SJSA1 (cell line): Measurements from ENCODE around the gene PLXNB2. TPM values are rescaled to one million over a fixed set of nuclear protein-coding genes. Genes with fewer than 3 reads are reported as not detected.
A peak's percentile ranks its signal among the peaks of the same experiment; 100 is the strongest.

Source experiments
- DNase-seq, 2 experiments: peaks; one replicate each; pipeline ENCODE4 v3.0.0-alpha.2; 2015 to 2020; ENCODE audit warnings: low spot score in 2 of 2, low read depth in 1 of 2
- H3K27ac ChIP-seq: fragments of 250-450 bp; sonication (Bioruptor Pico); 2 replicates; pipeline ENCODE4 v1.5.1; 2020; ENCODE audit warnings: mild to moderate bottlenecking, moderate library complexity
- H3K27me3 ChIP-seq: fragments of 250-450 bp; sonication (Bioruptor Pico); replicated peaks from 2 replicates; pipeline ENCODE4 v1.5.1; 2020; ENCODE audit warnings: mild to moderate bottlenecking, moderate library complexity
- H3K36me3 ChIP-seq: fragments of 250-450 bp; sonication (Bioruptor Pico); 2 replicates; pipeline ENCODE4 v1.5.1; 2020; ENCODE audit warnings: mild to moderate bottlenecking
- H3K4me1 ChIP-seq: fragments of 250-450 bp; sonication (Bioruptor Pico); replicated peaks from 2 replicates; pipeline ENCODE4 v1.6.1; 2021; ENCODE audit warnings: mild to moderate bottlenecking
- H3K4me3 ChIP-seq: fragments of 250-450 bp; sonication (Bioruptor Pico); 2 replicates; pipeline ENCODE4 v1.5.1; 2020; ENCODE audit warnings: mild to moderate bottlenecking
- H3K9me3 ChIP-seq: fragments of 250-450 bp; sonication (Bioruptor Pico); replicated peaks from 2 replicates; pipeline ENCODE4 v1.5.1; 2020; ENCODE audit warnings: mild to moderate bottlenecking
- total RNA-seq: library from RNA; depleted of rRNA; stranded (reverse); fragments of >200 nt; shearing (Covaris generic); gene quantifications from 2 replicates; pipeline ENCODE4 v1.2.3, GENCODE V29; 2014

The PLXNB2 gene
- total RNA-seq, 1 experiment from 2014 or later: 61.7 TPM

GRCh38 chr22:50292643-50293440 lies 14.6 kb downstream of the PLXNB2 start:
- Histone ChIP-seq H3K4me3 (peak overlapping the region; percentile 39), H3K9me3 (no peaks in the 10 kb centered on the region), H3K36me3 (peaks cover 63% of the 10 kb centered on the region), H3K27ac (peak overlapping the region; percentile 90), H3K27me3 (no peaks in the 10 kb centered on the region), H3K4me1 (peaks cover 33% of the 10 kb centered on the region)
- peak in 1 of 2 experiments; percentile 51 for DNase-seq

- peaks cover 85% of the 10 kb centered on the region for H3K36me3 ChIP-seq
- no peak overlapping the region for H3K4me3 ChIP-seq
- H3K4me1 ChIP-seq: peaks cover 33% of the 10 kb centered on the region
- H3K27ac ChIP-seq: no peak overlapping the region
- no peaks in the 10 kb centered on the region for H3K9me3 ChIP-seq
- no peak for DNase-seq
- H3K27me3 ChIP-seq: no peaks in the 10 kb centered on the region
Measured at GRCh38 chr22:50289942-50290630, 17.4 kb downstream of the PLXNB2 start.

GRCh38 chr22:50289151-50289941 lies 18.1 kb downstream of the PLXNB2 start:
- Histone ChIP-seq H3K9me3 (no peaks in the 10 kb centered on the region), H3K36me3 (peaks cover 86% of the 10 kb centered on the region), H3K27ac (no peak overlapping the region), H3K27me3 (no peaks in the 10 kb centered on the region), H3K4me3 (no peak overlapping the region), H3K4me1 (peaks cover 29% of the 10 kb centered on the region)
- DNase-seq: no peak

- Histone ChIP-seq H3K4me3 (no peak overlapping the region), H3K9me3 (no peaks in the 10 kb centered on the region), H3K4me1 (peaks cover 17% of the 10 kb centered on the region), H3K27ac (no peak overlapping the region), H3K27me3 (no peaks in the 10 kb centered on the region), H3K36me3 (peaks cover 87% of the 10 kb centered on the region)
- no peak for DNase-seq
Measured at GRCh38 chr22:50287731-50288130, 19.7 kb downstream of the PLXNB2 start.

GRCh38 chr22:50286701-50287318 lies 20.6 kb downstream of the PLXNB2 start:
- no peak overlapping the region for H3K27ac ChIP-seq
- H3K4me3 ChIP-seq: no peak overlapping the region
- H3K27me3 ChIP-seq: no peaks in the 10 kb centered on the region
- DNase-seq: no peak
- no peaks in the 10 kb centered on the region for H3K9me3 ChIP-seq
- H3K4me1 ChIP-seq: peaks cover 17% of the 10 kb centered on the region
- H3K36me3 ChIP-seq: peaks cover 88% of the 10 kb centered on the region

GRCh38 chr22:50286275-50286674 lies 21.2 kb downstream of the PLXNB2 start:
- Histone ChIP-seq H3K27me3 (no peaks in the 10 kb centered on the region), H3K27ac (no peak overlapping the region), H3K9me3 (no peaks in the 10 kb centered on the region), H3K4me3 (no peak overlapping the region), H3K36me3 (peaks cover 88% of the 10 kb centered on the region), H3K4me1 (peaks cover 16% of the 10 kb centered on the region)
- no peak for DNase-seq

- peaks cover 88% of the 10 kb centered on the region for H3K36me3 ChIP-seq
- peaks cover 16% of the 10 kb centered on the region for H3K4me1 ChIP-seq
- no peak overlapping the region for H3K27ac ChIP-seq
- H3K4me3 ChIP-seq: no peak overlapping the region
- no peaks in the 10 kb centered on the region for H3K9me3 ChIP-seq
- H3K27me3 ChIP-seq: no peaks in the 10 kb centered on the region
- DNase-seq: no peak
Measured at GRCh38 chr22:50285568-50286229, 21.7 kb downstream of the PLXNB2 start.

- H3K36me3 ChIP-seq: peaks cover 87% of the 10 kb centered on the region
- no peaks in the 10 kb centered on the region for H3K27me3 ChIP-seq
- no peak overlapping the region for H3K27ac ChIP-seq
- no peak for DNase-seq
- peaks cover 16% of the 10 kb centered on the region for H3K4me1 ChIP-seq
- H3K9me3 ChIP-seq: no peaks in the 10 kb centered on the region
- no peak overlapping the region for H3K4me3 ChIP-seq
Measured at GRCh38 chr22:50284479-50284878, 23.0 kb downstream of the PLXNB2 start.

GRCh38 chr22:50283821-50284220 lies 23.6 kb downstream of the PLXNB2 start:
- H3K9me3 ChIP-seq: no peaks in the 10 kb centered on the region
- H3K36me3 ChIP-seq: peaks cover 87% of the 10 kb centered on the region
- no peak overlapping the region for H3K4me3 ChIP-seq
- no peak overlapping the region for H3K27ac ChIP-seq
- peaks cover 16% of the 10 kb centered on the region for H3K4me1 ChIP-seq
- H3K27me3 ChIP-seq: no peaks in the 10 kb centered on the region
- DNase-seq: no peak

- H3K27me3 ChIP-seq: no peaks in the 10 kb centered on the region
- peak; percentile 64 to 88 for DNase-seq
- H3K36me3 ChIP-seq: peaks cover 87% of the 10 kb centered on the region
- H3K27ac ChIP-seq: peak overlapping the region; percentile 73
- no peaks in the 10 kb centered on the region for H3K9me3 ChIP-seq
- peaks cover 16% of the 10 kb centered on the region for H3K4me1 ChIP-seq
- no peak overlapping the region for H3K4me3 ChIP-seq
Measured at GRCh38 chr22:50282361-50283155, 24.9 kb downstream of the PLXNB2 start.

- Histone ChIP-seq H3K27me3 (no peaks in the 10 kb centered on the region), H3K27ac (peak overlapping the region; percentile 73), H3K9me3 (no peaks in the 10 kb centered on the region), H3K4me3 (no peak overlapping the region), H3K4me1 (peaks cover 16% of the 10 kb centered on the region), H3K36me3 (peaks cover 87% of the 10 kb centered on the region)
- no peak for DNase-seq
Measured at GRCh38 chr22:50281957-50282356, 25.5 kb downstream of the PLXNB2 start.

- H3K4me1 ChIP-seq: peaks cover 16% of the 10 kb centered on the region
- H3K9me3 ChIP-seq: no peaks in the 10 kb centered on the region
- no peaks in the 10 kb centered on the region for H3K27me3 ChIP-seq
- H3K4me3 ChIP-seq: no peak overlapping the region
- no peak overlapping the region for H3K27ac ChIP-seq
- peaks cover 87% of the 10 kb centered on the region for H3K36me3 ChIP-seq
- no peak for DNase-seq
Measured at GRCh38 chr22:50281384-50281760, 26.1 kb downstream of the PLXNB2 start.
